Retinal pigment epithelial cell (primary cell): Measurements from ENCODE around the gene FHOD3.

Experiments used
- DNase-seq: peaks from one replicate; pipeline ENCODE4 v3.0.0-alpha.2; 2010; ENCODE audit warnings: low read depth
- H3K4me3 ChIP-seq: 2 replicates; pipeline ENCODE4 v1.5.1; 2011; ENCODE audit warnings: mild to moderate bottlenecking, low read length, control low read depth, moderate library complexity
- TF ChIP-seq, protein P1 (sequence below): conservative IDR thresholded peaks from 2 replicates; pipeline ENCODE4 v1.5.1; 2011; ENCODE audit warnings: low read depth, low read length, control low read depth, inconsistent platforms

Gene FHOD3

DNA sequence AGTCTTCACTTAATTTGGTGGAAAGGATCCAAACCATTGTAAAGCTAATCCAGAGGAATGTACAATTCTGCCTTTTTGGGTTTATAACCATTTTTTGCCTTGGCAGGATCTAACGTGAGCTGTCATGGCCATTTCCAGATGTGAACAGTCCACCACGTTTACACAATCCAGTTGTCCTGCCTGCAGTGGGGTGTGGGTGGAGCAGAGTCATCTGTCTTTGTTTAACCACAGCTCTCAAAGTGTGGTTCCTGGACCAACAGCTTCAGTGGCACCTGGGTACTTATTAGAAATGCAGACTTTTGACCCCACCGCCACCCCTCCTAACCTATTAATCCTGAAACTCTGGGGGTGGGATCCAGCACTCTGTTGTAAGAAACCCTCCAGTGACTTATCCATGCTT, 35.9 kb downstream of the FHOD3 start:
- DNase-seq, result no peak

GRCh38 chr18:36334798-36335197, 37.3 kb downstream of the FHOD3 start:
- DNase-seq, result no peak
- TF ChIP-seq, protein P1, sequence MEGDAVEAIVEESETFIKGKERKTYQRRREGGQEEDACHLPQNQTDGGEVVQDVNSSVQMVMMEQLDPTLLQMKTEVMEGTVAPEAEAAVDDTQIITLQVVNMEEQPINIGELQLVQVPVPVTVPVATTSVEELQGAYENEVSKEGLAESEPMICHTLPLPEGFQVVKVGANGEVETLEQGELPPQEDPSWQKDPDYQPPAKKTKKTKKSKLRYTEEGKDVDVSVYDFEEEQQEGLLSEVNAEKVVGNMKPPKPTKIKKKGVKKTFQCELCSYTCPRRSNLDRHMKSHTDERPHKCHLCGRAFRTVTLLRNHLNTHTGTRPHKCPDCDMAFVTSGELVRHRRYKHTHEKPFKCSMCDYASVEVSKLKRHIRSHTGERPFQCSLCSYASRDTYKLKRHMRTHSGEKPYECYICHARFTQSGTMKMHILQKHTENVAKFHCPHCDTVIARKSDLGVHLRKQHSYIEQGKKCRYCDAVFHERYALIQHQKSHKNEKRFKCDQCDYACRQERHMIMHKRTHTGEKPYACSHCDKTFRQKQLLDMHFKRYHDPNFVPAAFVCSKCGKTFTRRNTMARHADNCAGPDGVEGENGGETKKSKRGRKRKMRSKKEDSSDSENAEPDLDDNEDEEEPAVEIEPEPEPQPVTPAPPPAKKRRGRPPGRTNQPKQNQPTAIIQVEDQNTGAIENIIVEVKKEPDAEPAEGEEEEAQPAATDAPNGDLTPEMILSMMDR, result no peak
- no peak overlapping the region for H3K4me3 ChIP-seq

More for the DNA sequence above, 35.9 kb downstream of the FHOD3 start:
- no peak overlapping the region for H3K4me3 ChIP-seq
- TF ChIP-seq, protein P1, result no peak

DNA sequence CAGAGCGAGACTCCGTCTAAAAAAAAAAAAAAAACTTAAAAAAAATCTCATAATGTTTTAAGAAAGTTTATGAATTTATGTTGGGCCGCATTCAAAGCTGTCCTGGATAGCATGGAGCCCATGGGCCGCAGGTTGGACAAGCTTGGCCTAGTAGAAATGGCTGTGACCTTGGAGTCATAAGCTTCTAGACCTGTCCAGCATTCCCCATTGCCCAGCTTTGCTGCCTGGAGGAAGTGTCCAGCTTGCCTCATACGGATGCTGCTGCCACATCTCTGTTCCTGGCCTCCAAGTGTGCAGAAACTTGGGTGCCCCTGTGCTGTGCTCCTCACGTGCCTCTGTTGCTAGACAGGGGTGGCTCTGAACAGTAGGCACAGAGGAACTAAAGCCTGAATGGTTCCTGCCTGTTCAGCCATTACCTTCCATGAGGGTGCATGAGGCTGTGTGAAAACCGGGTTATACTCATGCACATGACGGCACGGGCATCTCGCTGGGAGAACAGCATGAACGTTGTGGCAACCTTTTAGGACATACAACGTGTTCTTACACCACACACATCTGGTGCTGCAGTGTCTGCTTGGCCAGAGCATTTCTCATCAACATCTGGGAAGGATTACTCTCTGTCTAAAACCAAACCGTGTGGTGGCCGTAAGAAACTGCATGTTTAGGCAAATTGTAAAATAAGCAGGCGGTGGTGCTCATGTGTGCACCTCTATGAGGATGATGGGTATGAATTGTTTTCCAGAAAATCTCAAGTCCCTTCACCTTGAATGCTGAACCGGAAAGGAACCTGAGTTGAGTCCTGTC, 38.2 kb downstream of the FHOD3 start:
- no peak for DNase-seq
- no peak overlapping the region for H3K4me3 ChIP-seq
- TF ChIP-seq, protein P1, result no peak

DNA sequence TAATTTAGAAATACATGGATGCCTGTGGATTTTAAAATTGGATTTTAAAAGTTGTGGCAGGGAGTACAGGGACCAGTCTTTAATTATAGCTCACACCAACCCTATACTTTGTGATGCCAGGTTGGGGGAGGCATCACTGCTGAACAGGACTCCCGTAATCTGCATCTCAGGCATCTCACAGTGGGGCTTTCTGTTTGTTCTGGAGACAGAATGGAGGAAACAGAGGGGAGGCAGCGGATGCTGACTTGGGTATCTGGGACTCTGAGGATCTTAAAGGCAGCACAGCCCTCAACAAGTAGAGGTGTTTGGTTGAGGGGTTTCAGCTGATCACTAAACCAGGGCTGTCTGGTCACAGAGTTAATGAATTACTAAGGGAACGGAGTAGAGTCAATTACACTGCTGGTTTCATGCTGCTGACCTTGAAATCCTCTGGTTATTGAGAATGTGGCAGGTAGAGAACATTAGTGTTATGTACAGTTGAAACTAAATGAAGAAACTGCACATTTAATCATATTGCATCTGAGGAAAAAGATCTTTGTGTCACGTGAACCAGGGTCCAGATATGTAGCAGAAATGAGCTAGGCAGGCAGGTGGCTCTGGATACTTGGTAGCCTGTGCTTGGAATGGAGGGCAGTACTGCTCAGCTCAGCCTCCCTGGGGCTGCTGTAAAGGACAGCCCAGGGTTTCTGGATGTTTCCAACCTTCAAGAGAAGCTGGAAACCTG, 40.3 kb downstream of the FHOD3 start:
- no peak for DNase-seq
- TF ChIP-seq, protein P1, result no peak
- no peak overlapping the region for H3K4me3 ChIP-seq

- no peak for DNase-seq
- H3K4me3 ChIP-seq, result no peak overlapping the region
- TF ChIP-seq, protein P1, result no peak
Measured at GRCh38 chr18:36338403-36338933, 41.0 kb downstream of the FHOD3 start.

- H3K4me3 ChIP-seq, result no peak overlapping the region
- DNase-seq, result no peak
- TF ChIP-seq, protein P1, result no peak
Measured at GRCh38 chr18:36340246-36340645, 42.7 kb downstream of the FHOD3 start.
